ENCODE measurements around the gene SLCO2A1.

The SLCO2A1 gene

GRCh38 chr3:133901847-133902246 is 127.9 kb downstream of the SLCO2A1 start:
- DNase-seq (ENCODE audit: extremely low spot score) = no peak
- CTCF ChIA-PET = no interaction called here
- TF ChIP-seq BHLHE40 (IDR thresholded peaks at IDR 0.05; ENCODE audit: borderline replicate concordance) (no peak), FOXK2 (IDR thresholded peaks at IDR 0.05) (no peak), CTBP1 (IDR thresholded peaks at IDR 0.05; ENCODE audit: borderline replicate concordance) (no peak), HDGF (IDR thresholded peaks at IDR 0.05; ENCODE audit: borderline replicate concordance) (no peak), LEF1 (IDR thresholded peaks at IDR 0.05; ENCODE audit: borderline replicate concordance) (no peak), SUZ12 (IDR thresholded peaks at IDR 0.05) (no peak), TARDBP (IDR thresholded peaks at IDR 0.05) (no peak), FOXA1 (IDR thresholded peaks at IDR 0.05) (no peak), SP1 (IDR thresholded peaks at IDR 0.05) (no peak), ELF4 (IDR thresholded peaks at IDR 0.05) (no peak), ARNT (IDR thresholded peaks at IDR 0.05) (no peak), NFRKB (IDR thresholded peaks at IDR 0.05) (no peak), ZNF384 (IDR thresholded peaks at IDR 0.05) (no peak), L3MBTL2 (conservative IDR thresholded peaks at IDR 0.05) (no peak)
- POLR2A ChIA-PET = no interaction called here

DNA sequence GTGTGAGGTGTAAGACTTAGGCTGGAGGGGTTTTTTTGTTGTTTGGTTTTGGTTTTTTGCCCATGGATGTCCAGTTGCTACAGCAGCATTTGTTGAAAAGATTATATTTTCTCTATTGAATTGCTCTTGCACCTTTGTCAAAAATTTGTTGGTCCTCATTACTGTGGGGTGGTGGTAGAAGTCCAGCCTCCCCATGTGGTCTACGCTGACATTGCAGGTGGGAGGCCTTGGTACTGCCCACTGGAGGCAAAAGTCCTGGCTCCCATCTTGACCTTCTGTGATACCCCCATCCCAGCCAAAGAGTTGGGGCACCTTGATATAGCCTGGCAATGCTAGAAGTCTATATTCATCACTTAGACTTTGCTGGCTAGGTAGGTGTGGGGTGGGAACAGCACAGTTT is 128.6 kb downstream of the SLCO2A1 start:
- POLR2A ChIA-PET = no interaction called here

DNA sequence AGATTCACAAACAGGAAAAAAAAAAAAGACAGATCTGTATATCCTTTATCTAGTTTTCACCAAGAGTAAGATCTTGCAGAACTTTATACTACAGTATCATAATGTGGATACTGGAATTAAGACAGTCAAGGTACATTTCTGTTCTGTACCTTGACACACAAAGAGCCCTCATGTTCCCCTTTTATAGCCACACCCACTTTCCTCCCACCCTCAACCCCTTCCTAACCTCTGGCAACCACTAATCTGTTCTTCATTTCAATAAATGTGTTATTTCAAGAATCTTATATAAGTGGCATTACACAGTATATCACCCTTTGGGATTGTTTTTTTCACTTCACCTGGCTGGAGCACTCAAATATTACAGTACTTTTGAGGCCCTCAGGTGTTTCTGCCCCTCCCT is 130.4 kb downstream of the SLCO2A1 start:
- POLR2A ChIA-PET = no interaction called here
- TF ChIP-seq PKNOX1 (IDR thresholded peaks at IDR 0.05) (no peak), NFRKB (IDR thresholded peaks at IDR 0.05) (no peak), FOXA1 (IDR thresholded peaks at IDR 0.05) (no peak), FOXM1 (IDR thresholded peaks at IDR 0.05; ENCODE audit: borderline replicate concordance) (no peak), BHLHE40 (IDR thresholded peaks at IDR 0.05; ENCODE audit: borderline replicate concordance) (no peak), L3MBTL2 (conservative IDR thresholded peaks at IDR 0.05) (no peak), HDGF (IDR thresholded peaks at IDR 0.05; ENCODE audit: borderline replicate concordance) (no peak), ELF4 (IDR thresholded peaks at IDR 0.05) (no peak), TARDBP (IDR thresholded peaks at IDR 0.05) (no peak), SUZ12 (IDR thresholded peaks at IDR 0.05) (no peak), LEF1 (IDR thresholded peaks at IDR 0.05; ENCODE audit: borderline replicate concordance) (no peak), CTBP1 (IDR thresholded peaks at IDR 0.05; ENCODE audit: borderline replicate concordance) (no peak), ZNF384 (IDR thresholded peaks at IDR 0.05) (no peak), FOXK2 (IDR thresholded peaks at IDR 0.05) (no peak), ARNT (IDR thresholded peaks at IDR 0.05) (no peak), SP1 (IDR thresholded peaks at IDR 0.05) (no peak)
- CTCF ChIA-PET = no interaction called here
- DNase-seq (ENCODE audit: extremely low spot score) = no peak

More for the DNA sequence above, 128.6 kb downstream of the SLCO2A1 start:
- no peak for DNase-seq (ENCODE audit: extremely low spot score)
- CTCF ChIA-PET = no interaction called here
- TF ChIP-seq BHLHE40 (IDR thresholded peaks at IDR 0.05; ENCODE audit: borderline replicate concordance) = no peak
- TF ChIP-seq ZNF384 (IDR thresholded peaks at IDR 0.05) = no peak

DNA sequence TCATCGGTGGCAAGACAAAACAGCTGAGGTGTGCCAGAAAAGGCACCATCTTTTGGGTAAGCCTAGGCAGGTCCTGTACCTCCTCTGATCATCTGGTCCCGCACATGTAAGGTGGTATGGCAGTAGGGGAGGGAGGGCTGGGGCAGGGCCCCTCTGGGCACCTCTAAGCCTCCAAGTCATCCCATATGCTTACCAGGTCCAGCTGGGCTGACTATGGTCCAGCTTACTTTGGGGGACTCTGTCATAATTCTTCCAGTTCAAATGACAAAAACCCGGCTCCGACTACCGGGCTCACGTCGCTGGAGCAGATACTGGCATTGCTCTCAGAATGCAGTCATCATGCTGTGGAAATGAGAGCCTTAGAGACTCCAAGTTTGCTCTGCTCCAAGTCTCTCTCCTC is 132.2 kb downstream of the SLCO2A1 start:
- ChIA-PET CTCF (no interaction called here), POLR2A (no interaction called here)
- no peak for DNase-seq (ENCODE audit: extremely low spot score)
- TF ChIP-seq FOXA1 (IDR thresholded peaks at IDR 0.05) (no peak), FOXK2 (IDR thresholded peaks at IDR 0.05) (no peak), PKNOX1 (IDR thresholded peaks at IDR 0.05) (no peak), ELF4 (IDR thresholded peaks at IDR 0.05) (no peak)

GRCh38 chr3:133896002-133896761 is 133.5 kb downstream of the SLCO2A1 start:
- CTCF ChIA-PET = no interaction called here
- no peak for TF ChIP-seq FOXM1 (IDR thresholded peaks at IDR 0.05; ENCODE audit: borderline replicate concordance)
- no peak for TF ChIP-seq BHLHE40 (IDR thresholded peaks at IDR 0.05; ENCODE audit: borderline replicate concordance)
- no peak for TF ChIP-seq LEF1 (IDR thresholded peaks at IDR 0.05; ENCODE audit: borderline replicate concordance)
- TF ChIP-seq HDGF (IDR thresholded peaks at IDR 0.05; ENCODE audit: borderline replicate concordance) = no peak
- no peak for TF ChIP-seq CTBP1 (IDR thresholded peaks at IDR 0.05; ENCODE audit: borderline replicate concordance)
- no peak for TF ChIP-seq TARDBP (IDR thresholded peaks at IDR 0.05)
- TF ChIP-seq FOXK2 (IDR thresholded peaks at IDR 0.05) = no peak
- no peak for TF ChIP-seq SP1 (IDR thresholded peaks at IDR 0.05)
- TF ChIP-seq ELF4 (IDR thresholded peaks at IDR 0.05) = no peak
- no peak for TF ChIP-seq SUZ12 (IDR thresholded peaks at IDR 0.05)
- no peak for TF ChIP-seq ZNF384 (IDR thresholded peaks at IDR 0.05)
- no peak for TF ChIP-seq ARNT (IDR thresholded peaks at IDR 0.05)
- no peak for TF ChIP-seq NFRKB (IDR thresholded peaks at IDR 0.05)
- no peak for TF ChIP-seq PKNOX1 (IDR thresholded peaks at IDR 0.05)
- POLR2A ChIA-PET = no interaction called here
- DNase-seq (ENCODE audit: extremely low spot score) = peak; percentile 30

- CTCF ChIA-PET = no interaction called here
These were observed 134.3 kb downstream of the SLCO2A1 start, which contains the start of gene RAB6B for GRCh38 chr3:133895208-133896001. Gene RAB6B (minus strand): TSS chr3:133895882. CDS start chr3:133895466, 416 bp downstream.

More at GRCh38 chr3:133895208-133896001, 134.3 kb downstream of the SLCO2A1 start, which contains the start of gene RAB6B:
- TF ChIP-seq ELF4 (IDR thresholded peaks at IDR 0.05) = no peak
- no peak for TF ChIP-seq NFRKB (IDR thresholded peaks at IDR 0.05)
- no peak for TF ChIP-seq BHLHE40 (IDR thresholded peaks at IDR 0.05; ENCODE audit: borderline replicate concordance)
- no peak for TF ChIP-seq TARDBP (IDR thresholded peaks at IDR 0.05)
- peak; percentile 53; the same call in 1 of the 2 replicates for TF ChIP-seq CTBP1 (IDR thresholded peaks at IDR 0.05; ENCODE audit: borderline replicate concordance)
- POLR2A ChIA-PET = no interaction called here
- peak; percentile 86 for DNase-seq (ENCODE audit: extremely low spot score)

Data from HEK293T (cell line).